T-helper 2 cell treated with Interferon-gamma antibody and Interleukin-4, amounts not matched to agents 100 ng/mL and 5 ng/mL, for 36 hours (primary cell): ENCODE results near the gene MOBP. TPM values are rescaled to one million over a fixed set of nuclear protein-coding genes. Genes with fewer than 3 reads are reported as not detected.

ENCODE experiments used
- intact Hi-C: fragments of 100-400 bp; cut with micrococcal nuclease; formaldehyde crosslinking; loops from one replicate; pipeline ENCODE4 v1.15.1; 2023
- total RNA-seq: library from RNA; stranded (reverse); gene quantifications from 2 replicates; pipeline ENCODE4 v1.2.3, GENCODE V29; 2022

MOBP gene
- total RNA-seq = 0.05 TPM in 1 of 2 replicates, not detected in the other

GRCh38 chr3:39467394-39468107 lies at the start of gene MOBP:
Gene MOBP, plus strand, starts transcription at chr3:39467680. Its CDS starts 34,390 bp downstream, at chr3:39502070.
- intact Hi-C loops = no loop called here

GRCh38 chr3:39418556-39419225 lies 48.8 kb upstream of the MOBP start:
- intact Hi-C loops = loop anchor here (5.0 kb wide), 1 partner anchor 79 kb away; no protein-coding TSS in a partner anchor

- intact Hi-C loops = loop anchor here (5.0 kb wide), 1 partner anchor 77 kb away; no protein-coding TSS in a partner anchor
These were observed 47.7 kb upstream of the MOBP start for GRCh38 chr3:39419742-39420315.

- intact Hi-C loops = no loop called here
These were observed 46.9 kb upstream of the MOBP start for GRCh38 chr3:39420543-39420942.

GRCh38 chr3:39423436-39423970 lies 44.0 kb upstream of the MOBP start:
- intact Hi-C loops = no loop called here

GRCh38 chr3:39426312-39426711 lies 41.2 kb upstream of the MOBP start:
- intact Hi-C loops = no loop called here

GRCh38 chr3:39427506-39427905 lies 40.0 kb upstream of the MOBP start:
- intact Hi-C loops = no loop called here

GRCh38 chr3:39428745-39429201 lies 38.7 kb upstream of the MOBP start:
- intact Hi-C loops = no loop called here

GRCh38 chr3:39429466-39429865 lies 38.0 kb upstream of the MOBP start:
- intact Hi-C loops = no loop called here

- intact Hi-C loops = no loop called here
These were observed 35.1 kb upstream of the MOBP start for GRCh38 chr3:39432342-39432741.

GRCh38 chr3:39433642-39434041 lies 33.8 kb upstream of the MOBP start:
- intact Hi-C loops = no loop called here

- intact Hi-C loops = no loop called here
These were observed 32.9 kb upstream of the MOBP start for GRCh38 chr3:39434574-39434973.

- intact Hi-C loops = no loop called here
These were observed 32.3 kb upstream of the MOBP start for GRCh38 chr3:39435006-39435748.

GRCh38 chr3:39438880-39439279 lies 28.6 kb upstream of the MOBP start:
- intact Hi-C loops = no loop called here

- intact Hi-C loops = no loop called here
These were observed 27.2 kb upstream of the MOBP start for GRCh38 chr3:39440316-39440715.

- intact Hi-C loops = no loop called here
These were observed 23.9 kb upstream of the MOBP start for GRCh38 chr3:39443530-39443929.

GRCh38 chr3:39445927-39446326 lies 21.6 kb upstream of the MOBP start:
- intact Hi-C loops = no loop called here

- intact Hi-C loops = no loop called here
These were observed 21.0 kb upstream of the MOBP start for GRCh38 chr3:39446444-39446843.

GRCh38 chr3:39447637-39448483 lies 19.6 kb upstream of the MOBP start:
- intact Hi-C loops = loop anchor here (1.0 kb wide), 1 partner anchor 50 kb away; no protein-coding TSS in a partner anchor

GRCh38 chr3:39448506-39449233 lies 18.8 kb upstream of the MOBP start:
- intact Hi-C loops = loop anchor here (1.0 kb wide), 1 partner anchor 50 kb away; no protein-coding TSS in a partner anchor
